Breast epithelium (tissue), 3 donors: ENCODE results near the gene CATSPER4.

Experiments
- POLR2A ChIP-seq: fragments of 450-650 bp; IDR thresholded peaks from one replicate; pipeline ENCODE4 v1.6.1; 2016; ENCODE audit warnings: antibody characterized with exemption, mild to moderate bottlenecking, moderate library complexity
- TF ChIP-seq, protein P1 (sequence below), 3 donors: fragments of 450-650 bp; IDR thresholded peaks; one replicate each; pipeline ENCODE4 v1.5.1; 2016 to 2017; ENCODE audit warnings: antibody characterized with exemption in 3 of 3, mild to moderate bottlenecking in 3 of 3, moderate library complexity in 3 of 3

DNA sequence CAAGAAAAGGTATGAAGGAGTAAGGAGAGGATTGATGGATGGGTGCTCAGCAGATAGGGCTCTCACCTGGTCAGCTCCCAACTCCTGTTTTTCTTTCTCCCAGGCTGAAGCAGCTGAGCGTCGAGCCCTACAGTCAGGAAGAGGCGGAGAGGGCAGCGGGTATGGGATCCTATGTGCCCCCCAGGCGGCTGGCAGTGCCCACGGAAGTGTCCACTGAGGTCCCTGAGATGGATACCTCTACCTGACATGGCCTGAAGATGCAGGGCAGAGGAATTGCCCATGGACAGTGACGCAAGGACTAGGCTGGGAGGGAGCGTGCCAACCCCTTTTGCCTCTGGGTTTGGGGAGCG, 20.0 kb upstream of the CATSPER4 start:
- no peak for TF ChIP-seq POLR2A
- TF ChIP-seq, protein P1, sequence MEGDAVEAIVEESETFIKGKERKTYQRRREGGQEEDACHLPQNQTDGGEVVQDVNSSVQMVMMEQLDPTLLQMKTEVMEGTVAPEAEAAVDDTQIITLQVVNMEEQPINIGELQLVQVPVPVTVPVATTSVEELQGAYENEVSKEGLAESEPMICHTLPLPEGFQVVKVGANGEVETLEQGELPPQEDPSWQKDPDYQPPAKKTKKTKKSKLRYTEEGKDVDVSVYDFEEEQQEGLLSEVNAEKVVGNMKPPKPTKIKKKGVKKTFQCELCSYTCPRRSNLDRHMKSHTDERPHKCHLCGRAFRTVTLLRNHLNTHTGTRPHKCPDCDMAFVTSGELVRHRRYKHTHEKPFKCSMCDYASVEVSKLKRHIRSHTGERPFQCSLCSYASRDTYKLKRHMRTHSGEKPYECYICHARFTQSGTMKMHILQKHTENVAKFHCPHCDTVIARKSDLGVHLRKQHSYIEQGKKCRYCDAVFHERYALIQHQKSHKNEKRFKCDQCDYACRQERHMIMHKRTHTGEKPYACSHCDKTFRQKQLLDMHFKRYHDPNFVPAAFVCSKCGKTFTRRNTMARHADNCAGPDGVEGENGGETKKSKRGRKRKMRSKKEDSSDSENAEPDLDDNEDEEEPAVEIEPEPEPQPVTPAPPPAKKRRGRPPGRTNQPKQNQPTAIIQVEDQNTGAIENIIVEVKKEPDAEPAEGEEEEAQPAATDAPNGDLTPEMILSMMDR (IDR thresholded peaks at IDR 0.05) = no peak
